A549 treated with AZD9567 at 1 μM for 4 hours (cell line): ENCODE results near the gene CERS1. TPM values are rescaled to one million over a fixed set of nuclear protein-coding genes. Genes with fewer than 3 reads are reported as not detected.

Experiments
- total RNA-seq: library from RNA; stranded (reverse); fragments of 200-300 nt; extraction: Qiagen RNA extraction; gene quantifications from 5 replicates; pipeline ENCODE4 v1.2.3, GENCODE V29; 2022; ENCODE audit not compliant: insufficient read depth

The CERS1 gene, protein sequence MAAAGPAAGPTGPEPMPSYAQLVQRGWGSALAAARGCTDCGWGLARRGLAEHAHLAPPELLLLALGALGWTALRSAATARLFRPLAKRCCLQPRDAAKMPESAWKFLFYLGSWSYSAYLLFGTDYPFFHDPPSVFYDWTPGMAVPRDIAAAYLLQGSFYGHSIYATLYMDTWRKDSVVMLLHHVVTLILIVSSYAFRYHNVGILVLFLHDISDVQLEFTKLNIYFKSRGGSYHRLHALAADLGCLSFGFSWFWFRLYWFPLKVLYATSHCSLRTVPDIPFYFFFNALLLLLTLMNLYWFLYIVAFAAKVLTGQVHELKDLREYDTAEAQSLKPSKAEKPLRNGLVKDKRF
- total RNA-seq: 4.2 to 5.7 TPM (median 5.2 TPM) in 5 replicates

DNA sequence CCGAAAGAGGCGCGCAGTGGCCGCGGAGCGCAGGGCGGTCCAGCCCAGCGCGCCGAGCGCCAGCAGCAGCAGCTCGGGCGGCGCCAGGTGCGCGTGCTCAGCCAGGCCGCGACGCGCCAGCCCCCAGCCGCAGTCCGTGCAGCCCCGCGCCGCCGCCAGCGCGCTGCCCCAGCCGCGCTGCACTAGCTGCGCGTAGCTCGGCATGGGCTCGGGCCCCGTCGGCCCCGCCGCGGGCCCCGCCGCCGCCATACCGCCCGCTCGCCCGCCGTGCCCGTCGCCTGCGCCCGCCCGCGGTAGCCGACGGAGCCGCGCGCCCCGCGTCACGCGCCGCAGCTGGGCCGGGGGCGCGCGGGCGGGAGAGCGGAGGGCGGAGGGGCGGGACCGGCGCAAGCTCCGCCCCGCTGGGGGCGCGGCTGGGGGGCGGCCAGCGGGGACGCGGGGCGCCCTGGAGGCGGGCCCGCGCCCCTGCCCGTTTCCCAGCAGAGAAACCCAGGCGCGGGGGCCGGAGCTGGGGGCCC is at the start of gene CERS1:
TSS of gene CERS1 (minus strand) at position 335 of the 518 bp plus-strand sequence. CDS start at position 249, 86 bp downstream.

DNA sequence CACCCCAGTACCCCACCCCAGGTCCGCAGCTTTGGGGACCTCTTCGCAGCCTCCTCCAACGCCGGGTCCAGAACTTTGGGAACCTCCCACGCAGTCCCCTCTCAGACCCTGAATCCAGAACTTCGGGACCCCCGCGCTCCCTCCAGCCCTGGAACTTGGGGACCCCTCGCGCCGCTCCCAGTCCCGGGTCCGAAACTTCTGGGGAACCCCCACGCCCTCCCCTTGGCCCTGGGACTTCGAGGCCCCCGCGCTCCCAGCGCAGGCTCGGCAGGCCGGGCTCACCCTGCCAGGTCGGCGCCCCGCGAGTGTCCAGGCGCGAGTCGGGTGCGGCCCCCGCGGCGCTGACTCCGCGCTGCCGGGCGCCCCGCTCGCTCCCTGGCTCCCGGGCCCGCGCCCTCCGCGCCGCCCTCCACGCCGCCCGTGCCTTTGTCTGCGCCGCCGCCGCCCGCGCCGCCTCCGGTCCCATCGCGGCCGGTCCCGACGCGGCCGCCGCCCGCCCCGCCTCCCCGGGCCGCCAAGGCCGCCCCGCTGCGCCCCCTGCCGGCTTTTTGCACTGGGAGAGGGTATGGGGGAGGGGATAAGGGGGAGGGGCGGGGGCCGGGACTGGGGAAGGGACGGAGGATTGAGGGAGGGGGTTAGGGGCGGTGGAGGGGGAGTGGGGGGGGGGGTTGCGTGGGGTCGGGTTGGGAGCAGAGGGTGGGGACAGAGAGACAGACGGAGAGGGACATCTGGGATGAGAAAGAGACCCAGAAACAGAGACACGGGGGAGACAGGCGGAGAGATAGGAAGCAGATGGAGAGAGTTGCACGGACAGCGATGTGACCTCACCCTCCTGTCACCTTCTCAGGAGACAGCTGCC is 45.0 kb upstream of the CERS1 start, which contains the start of gene HOMER3:
TSS of gene HOMER3 (minus strand) at position 449 of the 859 bp plus-strand sequence. CDS start 2,235 bp downstream, outside the sequence.

GRCh38 chr19:18919086-18919899 is 23.3 kb upstream of the CERS1 start, which contains the start of the genes COPE and DDX49:
Gene COPE, minus strand, starts transcription at chr19:18919387. Its CDS starts 39 bp downstream, at chr19:18919348.
Gene DDX49, plus strand, starts transcription at chr19:18919715. Its CDS starts 27 bp downstream, at chr19:18919742.

DNA sequence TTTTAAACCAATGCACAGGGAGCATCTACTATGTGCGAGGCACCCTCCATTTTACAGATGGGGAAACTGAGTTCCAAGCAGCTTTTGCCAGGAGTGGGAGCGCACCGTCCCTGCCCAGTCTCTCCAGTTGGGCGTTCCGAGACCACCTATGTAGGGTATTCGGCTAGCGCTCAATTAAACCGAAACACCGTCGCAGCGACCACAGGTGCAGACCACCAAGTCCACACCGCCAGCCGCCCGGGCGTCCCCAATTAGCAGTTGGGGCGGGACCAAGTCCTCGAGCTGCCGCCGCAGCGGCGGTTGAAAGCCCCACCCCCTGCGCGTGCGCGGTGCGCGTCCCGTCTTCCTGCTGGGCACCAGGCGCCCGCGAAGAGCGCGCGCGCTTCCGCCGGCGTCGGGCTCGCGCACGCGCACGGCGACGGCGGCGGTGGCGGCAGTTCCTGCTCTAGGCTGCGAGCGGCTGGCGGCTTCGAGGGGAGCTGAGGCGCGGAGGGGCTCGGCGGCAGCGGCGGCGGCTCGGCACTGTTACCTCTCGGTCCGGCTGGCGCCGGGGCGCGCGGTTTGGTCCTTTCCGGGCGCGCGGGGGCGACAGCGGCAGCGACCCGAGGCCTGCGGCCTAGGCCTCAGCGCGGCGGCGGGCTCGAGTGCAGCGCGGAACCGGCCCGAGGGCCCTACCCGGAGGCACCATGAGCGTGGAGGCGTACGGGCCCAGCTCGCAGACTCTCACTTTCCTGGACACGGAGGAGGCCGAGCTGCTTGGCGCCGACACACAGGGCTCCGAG is 64.2 kb downstream of the CERS1 start, which contains the start of gene UPF1:
TSS of gene UPF1 (plus strand) at position 436 of the 782 bp plus-strand sequence. CDS start at position 687, 251 bp downstream.

Other genes with a start within 250 kb of the CERS1 start
- gene CRTC1, start 212.5 kb downstream of the CERS1 start, total RNA-seq: 3.4 to 4.9 TPM (median 4.4 TPM) in 5 replicates
- 0.11 to 0.15 TPM (median 0.13 TPM) in 4 of 5 replicates, not detected in the other for gene COMP, start 104.9 kb downstream of the CERS1 start, total RNA-seq
- gene UPF1, start 64.2 kb downstream of the CERS1 start, total RNA-seq: 34.4 to 44.3 TPM (median 42.9 TPM) in 5 replicates
- gene COPE, start 23.2 kb upstream of the CERS1 start, total RNA-seq: 126 to 170 TPM (median 165 TPM) in 5 replicates
- gene DDX49, start 23.6 kb upstream of the CERS1 start, total RNA-seq: 32.3 to 51.2 TPM (median 45.0 TPM) in 5 replicates
- 27.1 to 31.2 TPM (median 27.8 TPM) in 5 replicates for gene HOMER3, start 45.1 kb upstream of the CERS1 start, total RNA-seq
- 21.0 to 33.2 TPM (median 32.3 TPM) in 5 replicates for gene SUGP2, start 137.4 kb upstream of the CERS1 start, total RNA-seq
- 25.9 to 39.3 TPM (median 27.3 TPM) in 5 replicates for gene ARMC6, start 137.4 kb upstream of the CERS1 start, total RNA-seq
- 0.85 to 1.3 TPM (median 1.1 TPM) in 4 of 5 replicates, not detected in the other for gene SLC25A42, start 167.8 kb upstream of the CERS1 start, total RNA-seq
- 23.6 to 26.8 TPM (median 24.6 TPM) in 5 replicates for gene TMEM161A, start 242.3 kb upstream of the CERS1 start, total RNA-seq